AG09309 (cell line): ENCODE data around the gene PAPLN.

Experiments
- DNase-seq: peaks from one replicate; pipeline ENCODE4 v3.0.0-alpha.2; 2010; ENCODE audit warnings: low read depth
- H3K4me3 ChIP-seq: 2 replicates; pipeline ENCODE4 v1.5.1; 2011; ENCODE audit warnings: mild to moderate bottlenecking, low read depth, low read length, moderate library complexity; ENCODE audit not compliant: control insufficient read depth
- TF ChIP-seq, protein P1 (sequence below): IDR thresholded peaks from 2 replicates; pipeline ENCODE4 v1.5.1; 2011; ENCODE audit warnings: mild to moderate bottlenecking, low read depth, low read length, inconsistent platforms; ENCODE audit not compliant: insufficient read depth, control insufficient read depth; ENCODE audit errors: missing control alignments

The PAPLN gene

DNA sequence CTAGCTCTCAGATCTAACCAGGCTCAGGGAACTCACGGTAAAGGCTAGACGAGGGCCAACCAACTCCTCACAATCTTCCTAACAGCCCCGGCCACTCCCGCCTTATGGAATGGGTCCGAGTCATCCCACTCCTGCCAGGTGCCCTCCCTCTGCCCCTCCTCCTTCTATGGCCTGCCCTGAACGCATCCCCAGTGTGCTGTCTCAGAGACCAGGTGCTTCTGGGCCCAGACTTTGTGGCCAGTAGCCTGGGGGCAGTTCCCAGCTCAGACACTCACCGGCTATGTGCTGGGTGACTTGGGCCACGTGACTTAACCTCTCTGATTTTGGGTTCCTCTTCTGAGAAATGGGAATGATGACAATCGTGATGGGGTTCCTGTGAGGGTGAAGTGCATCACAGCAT is 22.5 kb downstream of the PAPLN start:
- H3K4me3 ChIP-seq: no peak overlapping the region
- TF ChIP-seq, protein P1, sequence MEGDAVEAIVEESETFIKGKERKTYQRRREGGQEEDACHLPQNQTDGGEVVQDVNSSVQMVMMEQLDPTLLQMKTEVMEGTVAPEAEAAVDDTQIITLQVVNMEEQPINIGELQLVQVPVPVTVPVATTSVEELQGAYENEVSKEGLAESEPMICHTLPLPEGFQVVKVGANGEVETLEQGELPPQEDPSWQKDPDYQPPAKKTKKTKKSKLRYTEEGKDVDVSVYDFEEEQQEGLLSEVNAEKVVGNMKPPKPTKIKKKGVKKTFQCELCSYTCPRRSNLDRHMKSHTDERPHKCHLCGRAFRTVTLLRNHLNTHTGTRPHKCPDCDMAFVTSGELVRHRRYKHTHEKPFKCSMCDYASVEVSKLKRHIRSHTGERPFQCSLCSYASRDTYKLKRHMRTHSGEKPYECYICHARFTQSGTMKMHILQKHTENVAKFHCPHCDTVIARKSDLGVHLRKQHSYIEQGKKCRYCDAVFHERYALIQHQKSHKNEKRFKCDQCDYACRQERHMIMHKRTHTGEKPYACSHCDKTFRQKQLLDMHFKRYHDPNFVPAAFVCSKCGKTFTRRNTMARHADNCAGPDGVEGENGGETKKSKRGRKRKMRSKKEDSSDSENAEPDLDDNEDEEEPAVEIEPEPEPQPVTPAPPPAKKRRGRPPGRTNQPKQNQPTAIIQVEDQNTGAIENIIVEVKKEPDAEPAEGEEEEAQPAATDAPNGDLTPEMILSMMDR: no peak
- no peak for DNase-seq

DNA sequence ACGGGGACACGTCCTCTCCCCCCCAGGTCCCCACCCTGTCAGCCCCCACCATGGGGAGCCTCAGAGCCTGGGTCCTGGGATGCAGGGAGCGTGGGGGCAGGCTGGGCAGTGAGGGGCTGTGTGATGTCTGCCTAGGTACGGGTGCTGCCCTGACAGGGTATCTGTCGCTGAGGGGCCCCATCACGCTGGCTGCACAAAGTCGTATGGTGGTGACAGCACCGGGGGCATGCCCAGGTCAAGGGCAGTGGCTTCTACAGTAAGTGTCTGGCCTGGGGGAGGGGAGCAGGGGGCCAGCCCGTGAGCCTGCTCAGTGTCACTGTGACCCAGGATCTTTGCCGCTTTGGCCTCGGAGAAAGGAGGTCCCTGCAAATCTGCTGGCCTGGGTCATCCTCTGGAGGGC is 23.3 kb downstream of the PAPLN start:
- DNase-seq: no peak
- TF ChIP-seq, protein P1: no peak
- H3K4me3 ChIP-seq: no peak overlapping the region

DNA sequence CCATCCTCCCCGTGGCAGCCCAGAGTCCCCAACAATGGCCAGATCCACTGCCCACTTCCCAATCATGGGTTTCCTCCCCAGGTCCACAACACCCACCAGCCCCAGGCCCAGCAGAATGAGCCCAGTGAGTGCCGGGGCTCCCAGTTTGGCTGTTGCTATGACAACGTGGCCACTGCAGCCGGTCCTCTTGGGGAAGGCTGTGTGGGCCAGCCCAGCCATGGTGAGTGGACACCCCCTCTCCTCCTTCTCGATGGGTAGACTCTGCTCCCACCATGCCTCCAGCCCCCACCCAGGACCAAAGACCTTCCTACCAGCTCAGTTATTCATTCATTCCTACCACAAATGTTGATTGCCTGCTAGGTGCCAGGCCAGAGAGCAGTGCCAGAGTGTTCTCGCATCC is 23.8 kb downstream of the PAPLN start:
- H3K4me3 ChIP-seq: no peak overlapping the region
- DNase-seq: no peak

DNA sequence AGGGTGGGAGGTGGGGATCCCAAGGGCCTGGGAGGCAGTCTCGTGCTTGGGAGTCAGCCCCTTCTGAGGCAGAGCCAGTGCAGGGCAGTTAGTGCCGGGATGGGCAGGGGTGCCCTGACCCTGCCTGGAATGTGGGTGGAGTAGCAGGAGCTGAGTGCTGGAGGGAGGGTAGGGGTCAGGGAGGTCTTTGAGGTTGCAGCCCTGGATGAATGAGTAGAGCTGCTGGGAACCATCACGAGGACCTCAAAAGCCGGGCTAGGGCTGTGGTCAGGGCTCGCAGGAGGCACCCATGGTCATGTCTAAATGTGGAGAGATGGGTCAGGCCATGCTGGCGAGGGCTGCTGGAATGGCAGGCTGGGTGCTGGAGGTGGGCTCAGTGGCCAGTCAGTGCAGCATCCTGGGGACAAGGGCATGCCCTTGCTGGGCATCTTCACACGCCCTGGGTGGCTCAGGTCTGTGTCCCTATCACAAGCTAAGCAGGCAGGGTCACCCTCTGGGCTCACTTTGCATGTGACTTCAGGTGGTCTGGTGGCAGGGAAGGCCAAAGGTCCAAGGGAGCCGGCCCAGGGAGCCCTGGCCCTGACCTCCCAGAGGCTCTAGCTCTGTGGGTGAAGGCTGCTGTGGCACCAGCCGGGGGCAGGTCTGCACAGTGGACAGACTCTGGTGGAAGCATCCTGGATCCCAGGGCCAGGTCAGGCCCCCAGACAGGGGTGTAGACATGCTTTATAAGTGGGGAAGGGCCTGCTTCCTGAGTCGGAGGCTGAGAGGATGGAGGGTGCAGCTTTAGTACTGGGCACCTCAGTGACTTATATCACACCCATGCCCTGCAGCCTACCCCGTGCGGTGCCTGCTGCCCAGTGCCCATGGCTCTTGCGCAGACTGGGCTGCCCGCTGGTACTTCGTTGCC is 24.5 kb downstream of the PAPLN start:
- no peak overlapping the region for H3K4me3 ChIP-seq
- DNase-seq: no peak
- TF ChIP-seq, protein P1: no peak

More for the DNA sequence above, 23.8 kb downstream of the PAPLN start:
- TF ChIP-seq, protein P1: no peak

DNA sequence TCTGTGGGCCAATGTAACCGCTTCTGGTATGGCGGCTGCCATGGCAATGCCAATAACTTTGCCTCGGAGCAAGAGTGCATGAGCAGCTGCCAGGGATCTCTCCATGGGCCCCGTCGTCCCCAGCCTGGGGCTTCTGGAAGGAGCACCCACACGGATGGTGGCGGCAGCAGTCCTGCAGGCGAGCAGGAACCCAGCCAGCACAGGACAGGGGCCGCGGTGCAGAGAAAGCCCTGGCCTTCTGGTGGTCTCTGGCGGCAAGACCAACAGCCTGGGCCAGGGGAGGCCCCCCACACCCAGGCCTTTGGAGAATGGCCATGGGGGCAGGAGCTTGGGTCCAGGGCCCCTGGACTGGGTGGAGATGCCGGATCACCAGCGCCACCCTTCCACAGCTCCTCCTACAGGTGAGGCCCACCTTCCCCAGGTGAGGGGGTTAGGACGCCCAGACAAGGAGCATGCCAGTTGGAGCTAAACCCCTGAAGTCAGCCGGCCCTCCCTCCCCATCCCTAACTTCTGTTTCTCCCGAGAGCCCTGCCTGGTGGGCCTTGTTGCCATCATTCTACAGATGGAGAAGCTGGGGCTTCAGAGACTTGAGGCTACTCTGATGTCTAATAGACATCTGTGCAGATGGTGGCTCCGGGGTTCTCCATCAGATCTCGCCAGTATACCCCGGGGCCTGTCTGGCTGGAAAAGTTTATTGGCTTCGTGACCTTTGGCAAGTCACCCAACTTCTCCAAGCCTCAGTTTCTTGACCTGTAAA is 25.3 kb downstream of the PAPLN start:
- TF ChIP-seq, protein P1: no peak
- H3K4me3 ChIP-seq: no peak overlapping the region
- DNase-seq: no peak

DNA sequence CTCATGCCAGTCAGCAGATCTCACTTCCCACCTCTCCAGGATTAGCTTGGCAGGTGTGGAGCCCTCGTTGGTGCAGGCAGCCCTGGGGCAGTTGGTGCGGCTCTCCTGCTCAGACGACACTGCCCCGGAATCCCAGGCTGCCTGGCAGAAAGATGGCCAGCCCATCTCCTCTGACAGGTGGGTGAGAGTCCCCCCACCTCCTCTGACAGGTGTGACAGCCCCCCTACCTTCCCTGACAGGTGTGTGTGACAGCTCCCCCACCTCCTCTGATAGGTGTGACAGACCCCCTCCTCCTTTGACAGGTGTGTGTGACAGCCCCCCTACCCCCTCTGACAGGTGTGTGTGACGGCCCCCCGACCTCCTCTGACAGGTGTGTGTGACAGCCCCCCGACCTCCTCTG is 26.3 kb downstream of the PAPLN start:
- TF ChIP-seq, protein P1: no peak
- H3K4me3 ChIP-seq: no peak overlapping the region
- no peak for DNase-seq
